HUDEP-2 (cell line): ENCODE data around the gene TNFSF11.
A peak's percentile ranks its signal among the peaks of the same experiment; 100 is the strongest.

Experiments used
- DNase-seq, 76 experiments: peaks; one replicate each; lab custom pipeline; 2025; ENCODE audit not compliant: unreplicated experiment in 76 of 76; lab: John Stamatoyannopoulos, UW

Gene TNFSF11, protein sequence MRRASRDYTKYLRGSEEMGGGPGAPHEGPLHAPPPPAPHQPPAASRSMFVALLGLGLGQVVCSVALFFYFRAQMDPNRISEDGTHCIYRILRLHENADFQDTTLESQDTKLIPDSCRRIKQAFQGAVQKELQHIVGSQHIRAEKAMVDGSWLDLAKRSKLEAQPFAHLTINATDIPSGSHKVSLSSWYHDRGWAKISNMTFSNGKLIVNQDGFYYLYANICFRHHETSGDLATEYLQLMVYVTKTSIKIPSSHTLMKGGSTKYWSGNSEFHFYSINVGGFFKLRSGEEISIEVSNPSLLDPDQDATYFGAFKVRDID

DNA sequence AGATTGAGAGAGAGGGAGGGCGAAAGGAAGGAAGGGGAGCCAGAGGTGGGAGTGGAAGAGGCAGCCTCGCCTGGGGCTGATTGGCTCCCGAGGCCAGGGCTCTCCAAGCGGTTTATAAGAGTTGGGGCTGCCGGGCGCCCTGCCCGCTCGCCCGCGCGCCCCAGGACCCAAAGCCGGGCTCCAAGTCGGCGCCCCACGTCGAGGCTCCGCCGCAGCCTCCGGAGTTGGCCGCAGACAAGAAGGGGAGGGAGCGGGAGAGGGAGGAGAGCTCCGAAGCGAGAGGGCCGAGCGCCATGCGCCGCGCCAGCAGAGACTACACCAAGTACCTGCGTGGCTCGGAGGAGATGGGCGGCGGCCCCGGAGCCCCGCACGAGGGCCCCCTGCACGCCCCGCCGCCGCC, at the start of gene TNFSF11:
TSS of gene TNFSF11 (plus strand) at position 142 of the 400 bp plus-strand sequence. CDS start at position 294, 152 bp downstream.
- no peak for DNase-seq

DNA sequence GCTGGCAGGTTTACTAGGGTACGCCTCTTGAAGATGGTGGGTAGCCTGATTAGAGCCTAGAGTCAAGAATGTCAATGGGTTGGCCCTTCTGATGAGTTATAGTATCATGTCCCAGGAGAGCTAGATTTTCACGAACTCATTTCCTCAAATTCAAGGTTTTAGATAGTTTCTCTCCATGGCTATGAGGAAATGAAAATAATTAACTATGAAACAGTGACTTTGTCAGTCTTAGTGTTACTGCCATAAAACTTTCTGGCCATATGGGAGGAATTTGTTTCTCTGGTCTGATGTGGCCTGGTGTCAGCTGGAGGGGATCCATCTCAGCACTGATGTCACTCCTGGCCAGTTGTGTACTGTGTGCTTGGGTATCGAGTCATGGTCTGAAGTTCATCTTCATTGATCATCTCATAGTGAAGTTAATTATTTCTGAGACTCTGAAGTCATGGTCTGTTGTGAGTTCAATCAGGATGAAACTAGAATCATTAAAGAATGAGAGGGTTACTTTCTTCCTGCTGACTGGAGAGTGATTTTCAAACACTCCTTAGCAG, 49.4 kb upstream of the TNFSF11 start:
- DNase-seq, result no peak

- DNase-seq, result no peak
These were observed 48.9 kb upstream of the TNFSF11 start for GRCh38 chr13:42525035-42525504.

DNA sequence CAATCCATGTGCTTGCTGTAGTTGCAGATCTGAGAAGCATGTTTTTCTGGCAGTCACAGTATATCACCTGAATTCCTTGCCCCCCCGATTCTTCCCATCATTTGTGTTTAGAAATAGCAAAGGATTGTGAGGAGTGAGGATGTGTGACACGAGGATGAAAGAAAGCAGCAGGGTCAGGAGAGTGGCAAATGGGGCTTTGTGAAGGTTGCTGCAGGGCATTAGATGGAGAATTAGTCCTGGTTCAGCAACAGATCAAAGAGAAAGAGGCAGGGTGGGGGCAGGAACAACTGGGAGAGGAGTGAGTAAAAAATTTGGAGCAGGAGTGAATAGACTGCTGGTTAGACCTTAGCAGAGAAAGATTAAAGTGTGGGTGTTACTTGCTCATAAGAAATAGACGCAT, 47.7 kb upstream of the TNFSF11 start:
- no peak for DNase-seq

DNA sequence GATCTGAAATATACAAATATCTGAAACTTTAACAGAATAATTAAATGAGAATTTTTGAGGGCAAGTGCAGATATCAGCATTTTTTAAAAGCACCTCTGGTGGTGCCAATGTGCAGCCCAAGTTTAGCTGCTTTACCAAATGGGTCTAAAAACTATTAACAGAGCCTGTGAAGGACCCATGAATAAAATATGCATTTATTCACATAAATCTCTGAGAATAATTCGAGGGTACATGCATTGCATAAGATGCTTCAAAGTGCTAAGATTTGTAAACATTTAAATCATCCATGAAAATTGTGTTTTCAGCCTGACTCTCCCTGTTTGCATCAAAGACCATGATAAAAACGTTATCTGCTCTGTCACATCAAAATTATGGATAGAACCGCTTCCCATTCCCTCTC, 47.1 kb upstream of the TNFSF11 start:
- DNase-seq, result no peak

GRCh38 chr13:42532561-42533335, 41.2 kb upstream of the TNFSF11 start:
- DNase-seq, result no peak

DNA sequence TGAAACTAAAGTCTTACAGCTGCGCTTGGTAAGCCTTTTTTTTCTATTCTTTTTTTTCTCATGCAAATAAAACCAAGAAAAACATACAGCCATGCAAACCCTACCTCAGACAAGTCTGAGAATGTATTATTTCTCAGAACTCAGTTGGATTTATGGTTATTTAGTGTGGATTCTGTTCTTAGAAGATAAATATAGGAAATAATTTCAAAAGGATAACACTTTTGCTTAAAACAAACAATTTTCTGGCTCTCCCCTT, 40.7 kb upstream of the TNFSF11 start:
- DNase-seq, result no peak

- DNase-seq, result no peak
These were observed 39.2 kb upstream of the TNFSF11 start for GRCh38 chr13:42534785-42535184.

DNA sequence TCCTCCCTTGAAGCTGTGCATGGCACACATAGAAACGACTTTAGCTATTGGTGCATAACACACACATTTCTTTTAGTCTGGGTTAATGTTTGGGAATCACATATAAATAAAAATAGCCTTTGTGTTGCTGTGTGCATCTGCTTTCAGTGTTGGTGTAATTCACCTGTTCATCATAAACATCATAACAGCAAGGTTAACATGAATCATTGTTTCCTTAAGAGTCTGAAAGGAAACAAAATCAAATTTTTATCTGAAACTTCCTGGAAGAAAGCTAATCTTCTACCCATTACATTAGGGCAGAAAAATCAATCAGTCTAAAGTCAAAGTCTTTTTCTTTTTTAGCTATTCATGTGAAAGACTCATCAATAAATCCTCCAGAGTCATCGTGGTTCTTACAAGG, 35.0 kb upstream of the TNFSF11 start:
- DNase-seq, result no peak

DNA sequence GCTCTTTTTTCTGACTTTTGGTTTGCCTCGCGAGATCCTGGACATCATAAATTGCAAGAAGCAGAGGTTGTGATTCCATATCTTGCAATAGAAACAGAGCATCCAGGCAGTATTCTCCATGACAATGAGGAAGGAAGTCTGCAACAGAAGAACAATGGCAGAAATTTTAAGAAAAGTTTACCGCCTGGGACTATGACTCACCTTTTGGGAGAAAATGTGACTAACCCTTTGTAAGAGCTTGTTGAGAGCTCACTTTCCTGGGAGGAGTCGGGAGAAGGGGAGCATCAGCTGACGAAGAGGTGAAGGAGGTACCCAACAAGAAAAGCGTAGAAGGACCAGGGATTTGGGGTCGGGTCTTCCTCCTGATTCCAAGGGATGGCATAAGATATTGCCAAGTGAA, 34.3 kb upstream of the TNFSF11 start:
- DNase-seq, result no peak

DNA sequence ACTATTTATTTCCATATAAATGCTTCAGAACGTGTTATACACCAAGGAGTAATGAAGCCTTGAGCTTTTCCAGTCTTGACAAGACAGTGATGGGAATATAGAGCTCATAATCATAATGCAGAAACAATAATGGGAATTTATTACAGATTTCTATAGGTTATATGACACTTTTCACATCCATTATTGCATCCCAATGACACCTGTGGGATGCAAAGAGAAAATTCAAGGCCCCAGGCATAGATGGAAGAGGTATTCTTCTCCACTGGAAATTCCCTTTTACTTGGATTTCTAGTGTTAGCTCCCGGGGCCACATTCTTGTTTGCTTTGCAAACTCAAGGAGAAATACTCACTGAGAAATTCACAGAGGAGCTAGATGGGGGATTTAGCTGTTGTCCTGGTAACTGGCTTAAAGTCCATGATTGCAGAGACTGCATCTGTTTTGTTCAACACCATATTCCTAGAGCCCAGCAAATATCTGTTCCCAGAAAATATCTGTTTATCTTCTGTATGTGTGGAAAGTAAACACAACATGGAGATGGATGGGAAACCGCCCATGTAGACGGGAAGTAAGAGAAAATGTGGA, 30.6 kb upstream of the TNFSF11 start:
- DNase-seq, result no peak

GRCh38 chr13:42544246-42544926, 29.6 kb upstream of the TNFSF11 start:
- no peak for DNase-seq

DNA sequence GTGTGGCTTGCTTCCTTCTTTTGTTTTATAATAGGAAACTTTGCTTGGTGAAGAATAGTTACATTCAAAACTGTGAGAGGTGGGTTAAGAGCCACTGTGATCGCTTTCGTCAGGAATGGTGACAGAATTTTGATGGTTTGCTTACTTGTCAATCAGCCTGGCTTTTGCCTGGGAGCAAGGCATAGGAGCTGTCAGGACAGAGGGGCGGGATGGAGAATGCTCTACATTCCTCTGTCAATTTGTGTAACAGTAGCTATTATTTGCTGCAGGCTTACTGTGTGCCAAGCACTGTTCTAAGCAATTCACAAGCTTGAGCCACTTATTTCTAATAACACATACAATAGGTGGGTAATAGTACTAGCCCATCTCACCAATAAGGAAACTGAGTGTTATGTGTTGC, 28.1 kb upstream of the TNFSF11 start:
- no peak for DNase-seq

DNA sequence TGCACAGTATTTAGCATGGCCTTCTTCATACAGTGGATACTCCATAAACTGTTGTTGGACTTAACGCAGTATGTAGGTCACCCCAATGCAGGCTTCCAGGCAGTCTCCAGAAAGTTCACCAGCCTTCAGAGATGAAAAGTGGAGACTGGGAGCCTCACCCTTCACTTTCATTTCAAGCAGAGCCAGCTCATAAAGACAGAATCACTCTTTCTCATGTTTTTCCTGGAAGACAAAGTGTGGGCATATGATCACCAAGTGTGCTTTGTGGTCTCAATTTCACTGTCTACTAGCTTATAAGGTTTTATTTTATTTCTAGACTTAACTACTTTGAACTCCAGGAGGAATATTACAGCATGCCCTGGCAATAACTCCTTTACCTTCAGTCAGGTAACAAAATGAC, 26.3 kb upstream of the TNFSF11 start:
- no peak for DNase-seq

DNA sequence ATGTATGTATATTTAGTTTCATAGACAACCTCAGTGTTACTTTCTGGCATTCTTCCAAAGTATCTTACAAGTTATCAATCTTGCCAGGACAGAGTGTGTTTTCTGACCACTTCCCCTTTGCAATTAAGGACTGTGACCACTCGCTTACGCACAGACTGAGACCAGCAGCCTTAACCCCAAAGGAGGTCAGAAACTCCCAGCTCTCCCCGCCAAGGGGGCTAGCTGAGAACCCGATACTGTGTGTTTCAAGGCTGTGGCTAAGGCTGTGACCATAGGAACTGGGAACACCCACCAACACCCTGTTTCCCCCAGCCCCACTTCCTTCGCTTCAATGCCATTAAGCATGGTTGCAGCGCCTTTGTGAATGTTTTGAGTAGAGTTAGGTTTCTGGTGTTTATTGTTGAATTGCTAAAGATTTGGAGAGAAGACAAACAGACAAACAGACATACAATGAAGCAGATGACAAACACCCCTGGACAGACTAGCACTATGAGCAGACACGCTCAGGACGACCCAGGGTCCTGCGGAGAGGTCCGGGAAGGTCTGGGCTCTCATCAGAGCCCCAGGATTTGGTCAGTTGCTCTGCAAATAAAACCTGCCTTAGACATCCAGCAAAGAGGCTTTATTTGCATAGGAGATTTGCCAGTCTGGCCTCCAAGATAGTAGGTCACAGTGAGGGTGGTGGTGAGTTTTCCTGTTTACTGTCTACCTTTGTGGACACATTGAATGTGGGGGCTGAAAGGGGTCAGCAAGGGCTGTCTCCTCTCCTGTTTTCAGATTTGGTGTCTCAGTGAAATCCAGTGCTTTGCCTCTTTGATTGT, 25.0 kb upstream of the TNFSF11 start:
- peak in 2 of 76 experiments; percentile 1 to 3 for DNase-seq

DNA sequence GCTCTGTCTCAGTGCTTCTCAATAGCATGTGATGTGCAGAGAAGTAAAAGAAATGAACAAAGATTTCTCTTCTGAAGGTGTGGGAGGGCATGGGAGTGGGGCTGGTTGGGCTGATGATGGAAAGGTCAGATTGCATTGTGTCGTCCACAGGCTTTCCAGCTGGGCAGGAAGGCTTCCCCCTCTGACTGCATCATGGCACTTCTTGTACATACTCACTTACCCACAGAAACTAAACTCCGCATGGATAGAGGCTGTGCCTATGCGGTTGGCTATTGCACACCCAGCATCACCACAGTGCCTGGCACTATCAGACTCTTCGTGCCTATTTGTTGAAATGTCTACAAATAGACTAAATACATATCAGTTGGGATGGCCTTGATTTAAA, 24.4 kb upstream of the TNFSF11 start:
- no peak for DNase-seq

- DNase-seq, result no peak
These were observed 22.3 kb upstream of the TNFSF11 start for GRCh38 chr13:42551611-42552010.

GRCh38 chr13:42553098-42554046, 20.6 kb upstream of the TNFSF11 start:
- DNase-seq, result no peak

DNA sequence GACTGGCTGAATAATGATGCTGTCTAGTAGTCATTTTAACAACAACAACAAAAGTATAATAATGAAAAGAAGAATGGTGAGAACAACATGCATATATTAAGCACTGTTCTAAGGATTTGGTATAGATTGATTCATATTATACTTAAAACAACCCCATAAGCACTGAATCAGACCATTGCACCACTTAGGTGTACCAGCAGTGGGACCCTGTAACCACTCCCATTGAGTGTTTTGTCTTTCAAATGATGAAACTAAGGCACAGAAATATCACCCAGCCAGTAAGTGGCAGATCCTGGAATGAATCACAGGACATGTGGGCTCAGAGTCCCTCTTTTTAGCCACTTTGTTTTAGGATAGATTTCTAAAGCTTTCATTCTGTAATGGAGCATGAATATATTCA, 14.9 kb upstream of the TNFSF11 start:
- DNase-seq, result no peak
